GM21367 (cell line): ENCODE measurements around the gene RHOT2.

Experiments
- ATAC-seq: cut with Tn5 transposase; IDR thresholded peaks from one replicate; pipeline ENCODE4 v1.9.1; 2021; ENCODE audit not compliant: unreplicated experiment

The RHOT2 gene

DNA sequence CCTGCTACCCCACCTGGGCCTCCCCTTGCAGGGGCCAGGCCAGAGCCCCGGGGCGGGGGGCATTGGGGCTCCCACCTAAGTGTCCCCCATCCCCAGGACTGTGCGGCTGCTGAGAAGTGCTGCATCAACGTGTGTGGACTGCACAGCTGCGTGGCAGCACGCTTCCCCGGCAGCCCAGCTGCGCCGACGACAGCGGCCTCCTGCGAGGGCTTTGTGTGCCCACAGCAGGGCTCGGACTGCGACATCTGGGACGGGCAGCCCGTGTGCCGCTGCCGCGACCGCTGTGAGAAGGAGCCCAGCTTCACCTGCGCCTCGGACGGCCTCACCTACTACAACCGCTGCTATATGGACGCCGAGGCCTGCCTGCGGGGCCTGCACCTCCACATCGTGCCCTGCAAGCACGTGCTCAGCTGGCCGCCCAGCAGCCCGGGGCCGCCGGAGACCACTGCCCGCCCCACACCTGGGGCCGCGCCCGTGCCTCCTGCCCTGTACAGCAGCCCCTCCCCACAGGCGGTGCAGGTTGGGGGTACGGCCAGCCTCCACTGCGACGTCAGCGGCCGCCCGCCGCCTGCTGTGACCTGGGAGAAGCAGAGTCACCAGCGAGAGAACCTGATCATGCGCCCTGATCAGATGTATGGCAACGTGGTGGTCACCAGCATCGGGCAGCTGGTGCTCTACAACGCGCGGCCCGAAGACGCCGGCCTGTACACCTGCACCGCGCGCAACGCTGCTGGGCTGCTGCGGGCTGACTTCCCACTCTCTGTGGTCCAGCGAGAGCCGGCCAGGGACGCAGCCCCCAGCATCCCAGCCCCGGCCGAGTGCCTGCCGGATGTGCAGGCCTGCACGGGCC, 35.2 kb upstream of the RHOT2 start:
- ATAC-seq: no peak

DNA sequence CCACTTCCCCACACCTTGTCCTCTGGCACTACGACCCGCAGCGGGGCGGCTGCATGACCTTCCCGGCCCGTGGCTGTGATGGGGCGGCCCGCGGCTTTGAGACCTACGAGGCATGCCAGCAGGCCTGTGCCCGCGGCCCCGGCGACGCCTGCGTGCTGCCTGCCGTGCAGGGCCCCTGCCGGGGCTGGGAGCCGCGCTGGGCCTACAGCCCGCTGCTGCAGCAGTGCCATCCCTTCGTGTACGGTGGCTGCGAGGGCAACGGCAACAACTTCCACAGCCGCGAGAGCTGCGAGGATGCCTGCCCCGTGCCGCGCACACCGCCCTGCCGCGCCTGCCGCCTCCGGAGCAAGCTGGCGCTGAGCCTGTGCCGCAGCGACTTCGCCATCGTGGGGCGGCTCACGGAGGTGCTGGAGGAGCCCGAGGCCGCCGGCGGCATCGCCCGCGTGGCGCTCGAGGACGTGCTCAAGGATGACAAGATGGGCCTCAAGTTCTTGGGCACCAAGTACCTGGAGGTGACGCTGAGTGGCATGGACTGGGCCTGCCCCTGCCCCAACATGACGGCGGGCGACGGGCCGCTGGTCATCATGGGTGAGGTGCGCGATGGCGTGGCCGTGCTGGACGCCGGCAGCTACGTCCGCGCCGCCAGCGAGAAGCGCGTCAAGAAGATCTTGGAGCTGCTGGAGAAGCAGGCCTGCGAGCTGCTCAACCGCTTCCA, 34.4 kb upstream of the RHOT2 start:
- ATAC-seq: no peak

DNA sequence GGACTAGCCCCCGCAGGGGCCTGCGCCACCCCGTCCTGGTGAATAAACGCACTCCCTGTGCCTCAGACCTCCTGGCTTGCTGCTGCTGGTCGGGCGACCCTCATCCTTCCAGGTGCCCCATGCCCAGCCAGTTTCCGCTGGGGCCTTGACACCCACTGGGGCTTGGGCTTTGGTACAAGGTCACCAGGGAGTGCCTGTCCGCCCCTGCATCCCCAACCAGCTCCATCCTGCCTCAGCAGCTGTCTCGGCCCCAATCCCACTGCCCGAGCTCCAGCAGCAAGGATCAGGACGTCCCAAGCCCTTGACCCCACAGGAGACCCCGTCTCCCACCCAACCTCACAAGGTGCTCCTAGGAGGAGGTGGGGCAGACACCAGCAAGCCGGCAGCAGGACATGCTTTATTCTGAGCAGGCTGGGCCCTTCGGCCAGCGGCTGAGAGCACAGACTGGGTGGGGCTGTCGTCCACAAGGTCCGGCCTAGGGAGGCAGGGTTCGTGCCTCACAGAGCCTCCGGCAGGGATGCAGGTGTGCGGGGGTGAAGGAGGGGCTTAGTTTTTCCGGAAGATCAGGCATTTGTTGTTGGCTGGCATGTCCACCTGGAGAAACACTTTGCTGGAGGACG, 33.8 kb upstream of the RHOT2 start:
- no peak for ATAC-seq

DNA sequence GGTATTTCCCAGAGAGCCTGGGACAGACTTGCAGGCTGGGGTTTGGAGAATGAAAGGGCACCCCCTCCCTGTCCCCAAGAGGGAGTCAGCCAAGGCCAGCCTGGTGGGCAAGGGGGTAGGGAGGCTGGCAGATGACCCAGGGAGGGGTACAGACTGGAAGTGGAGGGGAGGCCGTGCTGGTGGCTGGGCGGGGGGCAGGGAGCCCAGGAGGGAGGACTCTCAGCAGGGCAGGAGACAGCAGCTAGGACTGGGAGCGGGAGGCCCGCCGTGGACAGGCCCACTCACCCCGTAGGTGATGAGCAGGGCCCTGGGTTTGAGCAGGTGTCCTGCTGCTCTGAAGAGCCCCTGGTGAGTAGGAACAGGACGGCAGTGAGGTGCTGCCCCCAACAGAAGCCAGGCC, 32.9 kb upstream of the RHOT2 start:
- ATAC-seq: no peak

DNA sequence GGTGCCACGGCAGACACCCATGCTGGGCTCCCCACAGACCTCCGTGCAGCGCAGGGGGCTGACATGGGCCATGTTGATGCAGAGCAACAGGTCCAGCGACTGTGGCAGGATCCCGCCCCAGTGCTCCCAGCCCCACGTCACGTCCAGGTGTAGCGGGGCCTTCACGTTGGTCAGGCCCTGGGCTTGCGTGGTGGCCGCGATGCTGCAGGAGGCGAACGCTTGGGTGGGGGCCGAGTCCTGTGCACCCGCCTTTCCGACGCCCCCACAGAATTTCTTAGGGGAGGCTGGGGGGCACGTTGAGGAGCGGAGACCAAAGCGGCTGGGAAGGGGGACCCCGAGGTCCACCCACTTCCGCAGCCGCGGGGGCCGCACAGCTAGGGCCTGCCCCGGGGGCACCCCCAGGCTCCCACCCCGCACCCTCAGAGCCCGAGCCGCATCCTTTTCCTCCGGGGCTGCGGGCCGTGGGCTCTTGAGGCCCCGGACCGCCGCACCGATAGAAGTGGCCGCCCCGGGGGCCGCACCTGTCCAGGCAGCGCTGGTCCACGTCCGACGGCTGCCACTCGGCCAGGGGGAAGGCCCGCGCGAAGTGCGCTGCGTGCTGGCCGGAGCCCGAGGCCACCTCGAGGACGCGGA, 32.2 kb upstream of the RHOT2 start:
- no peak for ATAC-seq

DNA sequence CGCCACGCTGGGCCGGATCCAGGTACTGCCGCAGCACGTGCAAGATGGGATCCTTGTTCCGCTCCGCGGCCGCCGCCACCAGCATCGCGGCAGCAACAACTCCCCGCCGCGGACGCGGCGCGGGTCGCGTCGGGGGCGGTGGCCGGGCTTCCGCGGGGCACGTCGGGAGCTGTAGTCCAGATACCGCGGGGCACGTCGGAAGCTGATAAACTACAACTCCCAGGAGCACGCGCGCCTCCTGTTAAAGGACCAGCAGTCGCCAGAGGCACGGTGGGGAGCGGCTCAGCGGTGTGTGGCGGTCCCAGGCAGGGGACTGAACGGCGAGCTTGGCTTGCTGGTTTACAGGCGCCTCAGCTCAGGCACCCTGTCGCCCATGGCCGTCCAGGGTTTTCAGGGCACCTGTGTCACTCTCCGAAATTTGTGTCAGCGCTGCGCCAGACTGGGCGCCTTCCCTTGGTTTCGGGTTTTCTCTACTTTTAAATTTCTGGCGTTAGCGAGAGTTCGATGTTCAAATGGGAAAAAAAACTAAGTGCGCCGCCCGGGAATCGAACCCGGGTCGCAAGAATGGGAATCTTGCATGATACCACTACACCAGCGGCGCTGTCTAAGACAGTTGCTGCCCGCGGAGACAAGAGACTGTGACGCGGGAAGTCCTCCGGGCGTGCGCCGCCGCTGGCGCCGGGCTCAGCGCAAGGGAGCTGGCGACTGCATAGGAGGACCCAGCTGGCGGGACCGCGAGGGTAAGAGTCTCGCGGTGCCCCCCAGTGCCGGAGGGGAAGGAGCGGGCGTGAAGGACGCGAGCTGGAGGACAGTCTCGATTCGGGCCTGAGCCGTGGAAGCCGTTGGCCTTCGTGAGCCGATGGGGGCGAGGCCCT, 31.5 kb upstream of the RHOT2 start, which contains the start of gene METTL26:
TSS of gene METTL26 (minus strand) at position 100 of the 875 bp plus-strand sequence. CDS start at position 85, 15 bp downstream.
- ATAC-seq: peak; percentile 62

DNA sequence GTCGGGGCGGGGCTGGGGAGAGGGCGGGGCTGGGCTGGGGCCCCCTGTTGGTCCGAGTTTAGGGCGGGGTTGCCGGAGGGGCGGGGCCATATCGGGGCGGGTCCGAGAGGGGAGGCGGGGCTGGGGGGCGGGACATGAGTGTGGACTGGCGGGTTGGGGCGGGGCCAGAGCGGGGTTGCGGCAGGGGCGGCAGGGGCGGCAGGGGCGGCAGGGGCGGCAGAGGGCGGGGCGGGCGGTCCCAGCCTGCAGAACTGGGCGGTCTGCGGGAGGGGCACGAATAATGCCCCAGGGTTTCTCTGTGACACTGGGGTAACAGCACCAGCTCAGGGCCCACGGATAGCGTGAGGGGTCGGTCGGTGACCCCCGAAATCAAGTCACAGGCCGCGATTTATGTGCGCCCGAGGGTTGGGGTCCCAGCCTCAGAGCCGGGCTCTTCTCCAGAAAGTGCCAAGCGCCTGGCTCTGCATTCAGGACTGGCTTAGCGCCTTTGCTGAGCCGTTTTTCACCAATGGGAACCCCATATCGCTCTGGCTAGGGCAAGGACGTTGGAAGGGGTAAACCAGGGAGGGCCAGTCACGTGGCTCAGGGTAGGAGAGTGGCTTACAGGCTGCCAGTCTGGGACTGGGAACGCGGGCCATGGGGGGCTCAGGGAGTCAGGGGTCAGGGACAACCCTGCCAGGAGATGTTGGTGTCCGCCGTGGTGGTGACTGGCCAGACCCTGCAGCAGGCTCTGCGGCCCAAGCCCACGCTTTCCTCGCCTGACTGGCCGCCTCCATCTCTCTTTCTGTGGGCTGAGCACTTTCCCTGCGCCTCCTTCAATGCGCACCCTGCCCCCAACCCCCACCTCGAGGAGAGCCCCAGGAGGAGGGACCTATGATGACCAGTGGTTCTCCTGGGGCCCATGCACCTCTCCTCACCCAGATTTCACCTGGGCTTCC, 30.6 kb upstream of the RHOT2 start:
- no peak for ATAC-seq

DNA sequence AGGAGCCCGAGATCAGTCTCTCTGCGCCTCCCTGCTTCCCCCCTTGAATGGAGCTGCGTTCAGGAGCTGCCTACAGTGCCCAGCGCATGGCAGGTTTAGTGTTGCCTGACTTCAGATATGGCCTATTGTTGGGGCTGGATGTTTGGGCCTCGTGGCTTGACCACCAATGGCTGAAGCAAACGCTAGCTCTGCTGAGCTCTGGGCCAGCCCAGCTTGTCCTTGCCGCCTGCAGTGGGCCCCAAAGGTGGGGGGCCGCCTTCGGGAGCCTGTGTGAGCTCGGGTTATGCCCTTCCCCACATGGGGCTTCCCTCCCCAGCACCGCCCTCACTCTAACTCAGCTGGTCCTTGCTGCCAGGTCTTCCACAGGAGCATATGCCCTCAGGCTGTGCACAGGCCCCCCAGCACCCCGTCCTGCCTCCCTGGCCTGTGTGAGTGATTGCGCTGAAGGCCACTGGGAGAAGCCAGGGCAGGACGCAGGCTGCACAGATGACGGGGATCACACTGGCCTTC, 29.8 kb upstream of the RHOT2 start:
- no peak for ATAC-seq

DNA sequence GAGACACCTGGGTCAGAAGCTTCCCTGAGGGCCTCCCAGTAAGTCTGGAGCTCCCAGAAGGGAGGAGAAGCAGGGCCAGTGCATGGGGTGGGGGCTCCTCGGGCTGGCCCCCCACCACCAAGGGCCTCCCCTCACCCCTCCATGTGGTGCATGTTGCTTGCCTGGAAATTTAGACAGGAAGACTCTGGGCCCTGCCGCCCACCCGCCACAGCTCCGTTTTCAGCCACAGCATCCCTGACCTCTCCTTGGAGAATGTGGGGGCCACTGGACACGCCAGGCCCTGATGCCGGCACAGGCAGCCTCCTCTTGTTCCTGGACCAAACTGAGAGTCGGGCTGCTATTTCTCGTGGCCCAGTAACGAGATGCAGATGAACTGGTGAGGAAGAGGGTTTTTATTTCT, 29.1 kb upstream of the RHOT2 start:
- no peak for ATAC-seq

DNA sequence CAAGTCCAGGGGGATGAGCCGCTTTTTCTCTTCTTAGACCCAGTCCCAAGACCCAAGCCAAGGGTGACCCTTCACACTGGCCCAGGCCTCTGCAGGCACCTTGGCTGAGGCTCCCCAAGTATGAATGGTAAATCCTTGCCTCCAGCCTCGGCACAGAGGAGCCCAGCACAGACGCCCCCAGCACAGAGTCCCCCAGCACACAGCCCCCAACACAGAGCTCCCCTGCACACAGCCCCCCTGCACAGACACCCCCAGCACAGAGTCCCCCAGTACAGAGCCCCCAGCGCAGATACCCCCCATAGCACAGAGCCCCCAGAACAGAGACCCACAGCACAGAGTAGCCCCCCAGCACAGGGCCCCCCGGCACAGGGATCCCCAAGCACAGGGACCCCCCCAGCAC, 27.3 kb upstream of the RHOT2 start:
- ATAC-seq: no peak

DNA sequence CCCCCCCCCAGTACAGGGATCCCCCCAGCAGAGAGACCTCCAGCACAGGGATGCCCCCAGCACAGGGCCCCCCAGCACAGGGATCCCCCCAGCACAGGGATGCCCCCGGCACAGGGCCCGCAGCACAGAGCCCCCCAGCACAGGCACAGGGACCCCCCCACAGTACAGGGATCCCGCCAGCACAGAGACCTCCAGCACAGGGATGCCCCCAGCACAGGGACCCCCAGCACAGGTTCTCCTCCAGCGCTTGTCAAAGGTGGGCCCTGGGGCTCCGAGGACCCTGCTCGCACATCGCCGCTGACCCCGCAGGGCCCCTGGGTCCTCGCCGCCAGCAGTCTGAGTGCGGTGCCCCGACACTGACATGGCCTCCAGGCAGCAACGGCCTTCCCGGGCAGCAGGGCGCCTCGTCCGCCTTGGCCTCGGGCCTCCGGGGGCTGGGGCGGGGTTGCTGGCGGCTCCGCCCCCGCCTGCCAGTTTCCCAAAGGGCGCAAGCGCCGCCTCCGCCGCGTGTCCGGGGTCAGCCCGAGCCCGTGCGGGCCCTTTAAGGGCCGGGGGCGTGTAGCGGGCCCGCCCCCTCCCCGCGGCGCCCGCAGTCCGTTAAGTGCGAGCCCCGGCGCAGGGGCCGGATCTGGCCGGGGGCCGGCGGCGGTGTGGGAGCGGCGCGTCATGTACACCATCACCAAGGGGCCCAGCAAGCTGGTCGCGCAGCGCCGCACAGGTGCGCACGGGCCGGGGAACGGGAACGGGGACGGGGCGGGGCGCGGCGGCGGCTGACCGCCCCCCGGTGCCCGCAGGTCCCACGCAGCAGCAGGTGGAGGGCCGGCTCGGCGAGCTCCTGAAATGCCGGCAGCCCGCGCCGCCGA, 26.4 kb upstream of the RHOT2 start, which contains the start of gene MCRIP2:
TSS of gene MCRIP2 (plus strand) at position 503 of the 863 bp plus-strand sequence. CDS start at position 667, 164 bp downstream.
- ATAC-seq: peak; percentile 32

DNA sequence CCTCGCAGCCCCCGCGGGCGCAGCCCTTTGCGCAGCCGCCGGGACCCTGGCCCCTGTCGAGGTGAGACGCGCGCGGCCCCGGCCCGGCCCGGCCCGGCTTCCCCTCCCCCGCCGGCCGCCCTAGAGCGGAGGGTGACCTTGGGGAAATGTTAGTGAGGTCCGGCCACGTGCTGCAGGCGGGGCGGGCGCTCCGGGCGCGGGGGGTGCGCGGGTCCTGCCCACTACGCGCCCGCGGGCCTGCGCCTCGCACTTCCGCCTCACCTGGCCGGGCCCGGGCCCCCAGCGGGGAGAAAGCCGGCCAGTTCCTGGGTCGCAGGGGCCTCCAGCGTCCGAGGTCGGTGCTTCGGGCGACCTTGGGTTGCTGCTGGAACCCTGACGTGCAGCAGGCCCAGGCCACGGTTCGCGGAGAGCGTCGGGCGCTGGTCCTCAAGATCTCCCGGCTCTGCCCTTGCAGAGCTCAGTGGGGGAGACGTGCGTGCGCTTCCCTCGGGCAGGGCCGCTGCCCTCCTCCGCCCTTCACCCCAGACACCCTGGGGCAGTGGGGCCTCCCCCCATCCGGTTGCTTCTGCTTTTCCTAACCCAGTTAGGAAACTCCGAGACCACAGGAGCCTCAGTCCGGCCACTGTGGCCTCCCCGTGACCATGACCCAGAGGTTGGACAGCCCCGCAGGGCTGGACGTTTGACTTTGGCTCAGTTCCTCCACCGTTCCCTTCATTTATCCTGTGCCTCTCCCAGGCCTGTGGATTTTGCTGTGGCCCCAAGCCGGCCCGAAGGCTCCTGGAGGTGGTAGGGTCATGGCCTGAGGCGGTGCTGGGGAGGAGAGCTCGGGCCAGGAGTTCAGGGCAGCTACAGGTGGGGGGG, 25.5 kb upstream of the RHOT2 start:
- ATAC-seq: peak; percentile 26

DNA sequence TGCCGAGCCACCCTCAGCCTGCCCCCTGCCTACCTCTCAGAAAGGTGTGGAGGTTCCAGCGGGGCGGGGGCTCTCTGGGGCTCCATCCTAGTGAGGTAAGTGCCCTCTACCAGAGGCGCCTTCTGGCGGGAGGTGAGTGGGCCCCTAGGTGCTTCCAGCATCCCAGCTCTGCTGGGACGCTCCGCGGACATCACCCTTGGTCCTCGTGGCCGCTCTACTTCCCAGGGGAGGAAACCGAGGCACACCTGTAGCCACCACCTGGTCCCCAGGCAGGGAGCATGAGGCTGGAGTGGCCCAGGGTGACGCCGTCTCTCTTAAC, 24.9 kb upstream of the RHOT2 start:
- no peak for ATAC-seq

DNA sequence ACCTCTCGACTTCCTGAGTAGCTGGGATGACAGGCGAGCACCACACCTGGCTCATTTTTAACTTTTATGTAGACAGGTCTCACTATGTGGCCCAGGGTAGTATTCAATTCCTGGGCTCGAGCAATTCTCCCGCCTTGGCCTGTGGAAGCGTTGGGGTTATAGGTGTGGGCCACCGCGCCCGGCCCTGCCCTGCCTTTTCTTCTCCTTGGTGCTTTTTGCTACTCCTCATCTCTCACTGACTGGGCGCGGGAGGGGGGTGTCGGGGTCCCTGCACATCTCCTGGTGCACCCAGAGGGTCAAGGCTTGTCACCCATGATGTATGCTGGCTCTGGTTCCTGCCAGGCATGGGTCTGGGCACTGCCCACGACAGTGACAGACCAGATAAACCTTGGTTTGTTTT, 23.4 kb upstream of the RHOT2 start:
- no peak for ATAC-seq

DNA sequence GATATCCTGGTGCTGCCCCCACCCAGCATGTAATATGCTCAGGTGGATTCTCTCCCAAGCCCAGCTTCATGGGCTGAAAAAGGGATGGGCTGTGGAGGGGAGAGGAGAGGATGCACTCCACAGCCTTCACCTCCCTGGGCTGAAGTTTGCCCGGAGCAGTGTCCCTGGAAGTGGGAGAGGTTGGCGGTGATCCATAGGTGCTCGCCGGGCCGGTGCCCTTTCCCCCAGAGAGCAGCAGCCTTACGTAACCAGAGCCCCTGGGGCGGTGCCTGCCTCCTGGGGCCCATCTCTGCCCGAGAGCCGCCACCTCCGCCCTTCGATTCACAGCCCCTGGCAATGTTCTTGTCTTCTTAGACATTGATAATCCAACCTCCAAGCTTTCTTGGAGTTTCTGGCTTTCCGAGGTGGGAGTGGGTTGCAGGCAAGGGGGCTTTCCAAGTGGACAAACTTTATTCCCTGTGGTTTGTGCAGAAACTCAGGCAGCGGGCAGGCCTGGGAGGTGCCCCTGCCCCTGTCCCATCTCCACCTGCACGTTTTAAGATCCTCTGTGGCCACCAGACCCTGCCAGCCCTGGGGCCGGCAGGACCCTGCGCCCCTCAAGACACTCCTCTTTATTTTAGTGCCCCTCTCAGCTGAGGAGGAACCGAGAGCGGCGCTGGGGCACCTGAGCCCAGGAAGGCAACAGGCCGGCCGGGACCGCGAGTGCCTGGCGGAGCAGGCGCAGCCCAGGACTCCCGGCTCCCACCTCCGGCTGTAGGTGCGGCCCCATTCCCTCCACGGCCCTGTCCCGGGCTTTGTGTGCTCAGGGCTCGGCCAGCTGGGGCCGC, 21.9 kb upstream of the RHOT2 start:
- ATAC-seq: no peak

DNA sequence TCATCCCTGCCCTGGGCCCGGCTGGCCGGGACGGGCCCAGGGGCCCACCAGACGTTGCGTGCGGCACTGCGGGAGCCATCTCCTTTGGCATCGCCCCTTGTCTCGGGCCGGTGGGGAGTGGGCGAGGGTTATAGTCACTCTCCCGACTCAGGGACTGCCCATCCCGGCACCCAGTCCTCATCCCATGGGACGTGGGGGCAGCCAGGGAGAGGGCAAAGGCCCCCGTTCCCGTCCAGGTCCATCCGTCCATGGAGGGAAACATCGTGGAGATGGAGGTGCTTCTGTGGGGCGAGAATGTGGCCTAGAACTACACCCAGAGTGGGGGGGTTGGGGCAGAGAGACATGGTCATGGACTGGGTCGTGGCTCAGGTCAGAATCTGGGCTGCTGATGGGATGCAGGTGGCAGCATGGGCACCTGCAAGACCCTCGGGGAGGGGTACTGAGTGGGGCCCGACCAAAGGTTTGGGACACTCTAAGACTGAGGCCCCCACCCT, 21.2 kb upstream of the RHOT2 start:
- ATAC-seq: no peak
